CD4-positive, alpha-beta T cell treated with Interleukin-12 subunit alpha and Interleukin-12 subunit beta, for 1 hour (primary cell): Measurements from ENCODE around the gene DCDC1.

Experiments used
- DNase-seq: peaks from one replicate; pipeline ENCODE4 v3.0.0-alpha.2; 2020

The DCDC1 gene

GRCh38 chr11:31214372-31214771 is 155.2 kb downstream of the DCDC1 start:
- no peak for DNase-seq

- DNase-seq: no peak
Observed at GRCh38 chr11:31199378-31199777, 170.2 kb downstream of the DCDC1 start.

- no peak for DNase-seq
Observed at GRCh38 chr11:31173926-31174680, 195.4 kb downstream of the DCDC1 start.

- DNase-seq: no peak
Observed at GRCh38 chr11:31160504-31161422, 208.8 kb downstream of the DCDC1 start.

- no peak for DNase-seq
Observed at GRCh38 chr11:31150841-31151240, 218.7 kb downstream of the DCDC1 start.

- no peak for DNase-seq
Observed at GRCh38 chr11:31150011-31150410, 219.5 kb downstream of the DCDC1 start.

GRCh38 chr11:31141789-31142188 is 227.8 kb downstream of the DCDC1 start:
- no peak for DNase-seq

GRCh38 chr11:31139479-31139878 is 230.1 kb downstream of the DCDC1 start:
- DNase-seq: no peak

- no peak for DNase-seq
Observed at GRCh38 chr11:31132531-31133421, 236.8 kb downstream of the DCDC1 start.

GRCh38 chr11:31131760-31132159 is 237.8 kb downstream of the DCDC1 start:
- no peak for DNase-seq

- no peak for DNase-seq
Observed at GRCh38 chr11:31127290-31127689, 242.2 kb downstream of the DCDC1 start.

- DNase-seq: no peak
Observed at GRCh38 chr11:31120428-31120827, 249.1 kb downstream of the DCDC1 start.

GRCh38 chr11:31118566-31118965 is 251.0 kb downstream of the DCDC1 start:
- DNase-seq: no peak

- no peak for DNase-seq
Observed at GRCh38 chr11:31117038-31117437, 252.5 kb downstream of the DCDC1 start.

GRCh38 chr11:31114442-31114841 is 255.1 kb downstream of the DCDC1 start:
- no peak for DNase-seq

- DNase-seq: no peak
Observed at GRCh38 chr11:31110830-31111229, 258.7 kb downstream of the DCDC1 start.

- DNase-seq: no peak
Observed at GRCh38 chr11:31109446-31109845, 260.1 kb downstream of the DCDC1 start.

- DNase-seq: no peak
Observed at GRCh38 chr11:31107649-31108048, 261.9 kb downstream of the DCDC1 start.

- peak; percentile 5 for DNase-seq
Observed at GRCh38 chr11:31106968-31107576, 262.5 kb downstream of the DCDC1 start.

- DNase-seq: no peak
Observed at GRCh38 chr11:31106326-31106725, 263.2 kb downstream of the DCDC1 start.

- no peak for DNase-seq
Observed at GRCh38 chr11:31102875-31103274, 266.7 kb downstream of the DCDC1 start.

GRCh38 chr11:31102316-31102715 is 267.2 kb downstream of the DCDC1 start:
- DNase-seq: no peak
